ENCODE data around the gene FDXR. TPM values are rescaled to one million over a fixed set of nuclear protein-coding genes. Genes with fewer than 3 reads are reported as not detected.

FDXR gene
- total and polyA plus RNA-seq, 2 of the 8 experiments (the other 6 are each of a cell fraction or from before 2014, with no cell fraction given) = 24.2 to 31.4 TPM

DNA sequence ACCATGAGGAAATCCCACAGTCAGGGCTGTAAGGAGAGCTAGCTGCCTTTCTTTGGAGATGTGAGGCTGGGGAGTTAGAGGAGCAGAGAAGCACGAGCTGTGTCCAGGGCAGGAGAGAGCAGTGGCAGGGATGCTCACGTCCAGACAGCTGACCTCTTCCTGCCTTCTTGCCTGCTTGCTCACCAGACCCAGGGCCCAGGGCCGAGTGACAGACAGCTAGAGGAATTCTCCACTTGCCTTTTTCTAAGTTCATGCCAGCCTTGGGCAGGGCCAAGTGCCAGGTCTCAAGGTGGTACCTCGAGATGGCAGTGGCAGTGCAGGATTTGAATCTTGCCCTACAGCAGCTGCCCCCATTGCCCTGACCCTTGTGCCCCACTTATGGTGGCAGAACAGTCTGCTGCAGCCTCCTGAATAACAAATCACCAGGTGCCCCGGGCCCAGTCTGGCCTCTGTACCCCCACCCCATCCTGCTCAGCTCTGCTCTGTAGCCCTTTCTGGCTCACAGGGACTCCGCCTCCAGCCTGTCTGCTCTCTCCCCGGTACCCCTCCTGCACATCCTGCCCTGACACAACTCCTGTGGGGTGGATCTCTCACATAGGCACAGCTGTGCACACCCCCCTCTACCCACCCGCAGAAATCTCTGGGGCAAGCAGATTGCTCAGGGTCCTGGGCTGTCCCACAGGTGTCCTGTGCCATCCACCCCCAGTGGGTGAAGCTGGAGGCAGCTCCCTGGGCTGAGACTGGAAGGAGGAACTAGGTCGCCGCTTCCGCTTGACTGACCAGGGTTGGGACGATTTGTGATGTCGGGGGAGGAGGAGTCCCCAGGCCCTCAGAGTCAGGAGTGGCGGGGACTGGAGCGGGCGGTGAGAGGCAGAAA is 39.1 kb downstream of the FDXR start:
- Histone ChIP-seq H3K27ac (ENCODE audit: low read depth, low read length) (no peak overlapping the region), H3K79me1 (ENCODE audit: low read depth, low read length) (no peaks in the 10 kb centered on the region), H3K23me2 (ENCODE audit: low read depth, low read length) (no peaks in the 10 kb centered on the region), H4K5ac (ENCODE audit: insufficient read length, low read depth, low read length) (no peak overlapping the region), H2BK5ac (ENCODE audit: low read depth, low read length) (no peak overlapping the region), H3K4me3 (ENCODE audit: extremely low read depth in 1 of 4, insufficient read depth in 2 of 4, low read depth in 3 of 4, low read length in 4 of 4) (no peak overlapping the region), H3K4me2 (ENCODE audit: insufficient read depth in 1 of 2, low read depth in 2 of 2, low read length in 2 of 2) (no peak overlapping the region), H2BK15ac (ENCODE audit: low read length) (no peak overlapping the region), H2BK20ac (ENCODE audit: low read length) (no peak overlapping the region), H3K18ac (ENCODE audit: extremely low read depth, low read length) (no peak overlapping the region), H4K91ac (replicated peaks; ENCODE audit: insufficient read length, low read length) (no peak overlapping the region), H4K8ac (ENCODE audit: extremely low read depth, insufficient read depth, low read length) (no peak overlapping the region; the same call in 1 of the 2 replicates), H3K9me3 (ENCODE audit: insufficient read depth in 2 of 2, low read depth in 1 of 2, low read length in 1 of 2) (no peaks in the 10 kb centered on the region), H3K4ac (replicated peaks; ENCODE audit: insufficient read length, low read depth, low read length) (no peak overlapping the region), H3K36me3 (ENCODE audit: control insufficient read depth in 2 of 4, insufficient read depth in 4 of 4, low read length in 3 of 4) (peaks cover 0 to 5% (median 1%) of the 10 kb centered on the region in 4 experiments; a peak in 1 of 8 replicates), H4K20me1 (replicated peaks in 1 of 2; ENCODE audit: control insufficient read depth in 1 of 2, insufficient read depth in 2 of 2, low read length in 2 of 2) (peaks cover 3 to 17% of the 10 kb centered on the region in 2 experiments), H3K4me1 (replicated peaks in 1 of 4; ENCODE audit: control insufficient read depth in 3 of 4, insufficient read depth in 4 of 4, low read length in 3 of 4) (no peaks in the 10 kb centered on the region; a peak in 1 of 7 replicates), H3K14ac (ENCODE audit: insufficient read length) (no peak overlapping the region), H2BK120ac (replicated peaks; ENCODE audit: low read depth, low read length) (no peak overlapping the region), H3K23ac (ENCODE audit: insufficient read length) (no peak overlapping the region), H2AK5ac (ENCODE audit: low read depth, low read length) (no peak overlapping the region), H3K27me3 (replicated peaks in 1 of 4; ENCODE audit: control insufficient read depth in 3 of 4, extremely low read depth in 1 of 4, insufficient read depth in 3 of 4, low read length in 3 of 4) (peaks cover 0 to 2% (median 2%) of the 10 kb centered on the region in 4 experiments; a peak in 2 of 7 replicates), H2BK12ac (ENCODE audit: low read depth, low read length) (no peak overlapping the region), H3K79me2 (ENCODE audit: control insufficient read depth in 1 of 2, insufficient read depth in 2 of 2, low read length in 2 of 2) (no peaks in the 10 kb centered on the region), H3K9ac (replicated peaks in 1 of 4; ENCODE audit: extremely low read depth in 1 of 4, low read depth in 3 of 4, low read length in 3 of 4) (no peak overlapping the region), H3K56ac (replicated peaks; ENCODE audit: insufficient read length, low read depth, low read length) (no peak overlapping the region), H2AFZ (ENCODE audit: low read length) (no peak overlapping the region)
- DNase-seq (ENCODE audit: low read depth in 1 of 2, low spot score in 2 of 2) (no peak), FAIRE-seq (no peak)
- POLR2A ChIA-PET (ENCODE audit: partially characterized antibody) = interaction anchor here (1.1 kb wide), 1 partner anchor 26 kb away, joined by 5 read pairs; no protein-coding TSS in a partner anchor
- CTCF ChIA-PET (ENCODE audit: partially characterized antibody) = interaction anchor here (0.6 to 99.6 kb wide), 3 partner anchors 10 to 646 kb away, joined by 4 to 2981 read pairs (median 2981); partner anchors contain the start of genes FDXR, GRIN2C and NAT9
- 85% methylated on average over 13 of the region's 16 CpGs; no CpG with 5 or more reads in 1 of the 2 experiments for WGBS, 2 experiments (ENCODE audit: extremely low coverage in 1 of 2, insufficient coverage in 1 of 2, insufficient read length in 1 of 2, insufficient replicate concordance in 2 of 2, low coverage in 1 of 2, low lambda C conversion rate in 2 of 2, missing lambda C conversion rate in 1 of 2)
- TF ChIP-seq SP2 (IDR thresholded peaks at IDR 0.05; ENCODE audit: low read length) = no peak
- no peak for TF ChIP-seq HDAC6 (IDR thresholded peaks at IDR 0.05; ENCODE audit: low read depth, low read length)
- TF ChIP-seq CREB1 (IDR thresholded peaks at IDR 0.05) = no peak
- TF ChIP-seq NRF1 (IDR thresholded peaks at IDR 0.05; ENCODE audit: low read depth, low read length) = no peak
- no peak for TF ChIP-seq MAFK (IDR thresholded peaks at IDR 0.05; ENCODE audit: low read depth, low read length)
- no peak for TF ChIP-seq TEAD4 (IDR thresholded peaks at IDR 0.05; ENCODE audit: low read depth, low read length)
- TF ChIP-seq BCL11A (IDR thresholded peaks at IDR 0.05; ENCODE audit: low read depth in 2 of 2, low read length in 2 of 2) = no peak
- TF ChIP-seq SP1 (IDR thresholded peaks at IDR 0.05; ENCODE audit: low read depth, low read length) = no peak
- TF ChIP-seq BRCA1 (IDR thresholded peaks at IDR 0.05; ENCODE audit: low read depth, low read length) = no peak
- TF ChIP-seq, protein P1, sequence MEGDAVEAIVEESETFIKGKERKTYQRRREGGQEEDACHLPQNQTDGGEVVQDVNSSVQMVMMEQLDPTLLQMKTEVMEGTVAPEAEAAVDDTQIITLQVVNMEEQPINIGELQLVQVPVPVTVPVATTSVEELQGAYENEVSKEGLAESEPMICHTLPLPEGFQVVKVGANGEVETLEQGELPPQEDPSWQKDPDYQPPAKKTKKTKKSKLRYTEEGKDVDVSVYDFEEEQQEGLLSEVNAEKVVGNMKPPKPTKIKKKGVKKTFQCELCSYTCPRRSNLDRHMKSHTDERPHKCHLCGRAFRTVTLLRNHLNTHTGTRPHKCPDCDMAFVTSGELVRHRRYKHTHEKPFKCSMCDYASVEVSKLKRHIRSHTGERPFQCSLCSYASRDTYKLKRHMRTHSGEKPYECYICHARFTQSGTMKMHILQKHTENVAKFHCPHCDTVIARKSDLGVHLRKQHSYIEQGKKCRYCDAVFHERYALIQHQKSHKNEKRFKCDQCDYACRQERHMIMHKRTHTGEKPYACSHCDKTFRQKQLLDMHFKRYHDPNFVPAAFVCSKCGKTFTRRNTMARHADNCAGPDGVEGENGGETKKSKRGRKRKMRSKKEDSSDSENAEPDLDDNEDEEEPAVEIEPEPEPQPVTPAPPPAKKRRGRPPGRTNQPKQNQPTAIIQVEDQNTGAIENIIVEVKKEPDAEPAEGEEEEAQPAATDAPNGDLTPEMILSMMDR (IDR thresholded peaks at IDR 0.05; ENCODE audit: control extremely low read depth in 1 of 3, insufficient read depth in 1 of 3, low read depth in 1 of 3, low read length in 3 of 3) = no peak

All from H1 (cell line).